IPS-15b (cell line): ENCODE measurements around the gene SRPRA.

Source experiments
- H3K27me3 ChIP-seq: one replicate; pipeline ENCODE4 v1.6.1; 2013; ENCODE audit warnings: low read length; ENCODE audit not compliant: control insufficient read depth, insufficient read depth
- H3K36me3 ChIP-seq: one replicate; pipeline ENCODE4 v1.6.1; 2013; ENCODE audit warnings: low read length; ENCODE audit not compliant: control insufficient read depth, insufficient read depth
- H3K4me1 ChIP-seq: one replicate; pipeline ENCODE4 v1.6.1; 2013; ENCODE audit warnings: mild to moderate bottlenecking, low read length; ENCODE audit not compliant: control insufficient read depth, insufficient read depth
- H3K4me3 ChIP-seq: one replicate; pipeline ENCODE4 v1.5.1; 2013; ENCODE audit warnings: low read depth, low read length
- H3K9ac ChIP-seq: one replicate; pipeline ENCODE4 v1.6.1; 2013; ENCODE audit warnings: low read depth, mild to moderate bottlenecking, low read length
- H3K9me3 ChIP-seq: one replicate; pipeline ENCODE4 v1.6.1; 2013; ENCODE audit warnings: mild to moderate bottlenecking, low read length; ENCODE audit not compliant: control insufficient read depth, insufficient read depth

Gene SRPRA

GRCh38 chr11:126305699-126306098, 37.0 kb upstream of the SRPRA start:
- no peak overlapping the region for H3K4me3 ChIP-seq
- no peaks in the 10 kb centered on the region for H3K36me3 ChIP-seq
- no peak overlapping the region for H3K9ac ChIP-seq
- no peaks in the 10 kb centered on the region for H3K27me3 ChIP-seq
- no peaks in the 10 kb centered on the region for H3K9me3 ChIP-seq
- H3K4me1 ChIP-seq, result no peaks in the 10 kb centered on the region

- Histone ChIP-seq H3K4me3 (peak overlapping the region; percentile 97), H3K9me3 (no peaks in the 10 kb centered on the region), H3K36me3 (no peaks in the 10 kb centered on the region), H3K27me3 (no peaks in the 10 kb centered on the region), H3K9ac (peak overlapping the region; percentile 84), H3K4me1 (no peaks in the 10 kb centered on the region)
Measured at GRCh38 chr11:126304457-126305075, 35.9 kb upstream of the SRPRA start.

GRCh38 chr11:126303623-126304456, 35.1 kb upstream of the SRPRA start, which contains the start of gene DCPS:
DCPS (plus strand) TSS chr11:126304060; CDS start chr11:126304081, 21 bp downstream.
- peak within 1 kb of the TSS; percentile 97 for H3K4me3 ChIP-seq

GRCh38 chr11:126297004-126297403, 28.3 kb upstream of the SRPRA start:
- Histone ChIP-seq H3K9ac (no peak overlapping the region), H3K36me3 (no peaks in the 10 kb centered on the region), H3K4me3 (no peak overlapping the region), H3K27me3 (no peaks in the 10 kb centered on the region), H3K9me3 (no peaks in the 10 kb centered on the region), H3K4me1 (no peaks in the 10 kb centered on the region)

More at GRCh38 chr11:126303623-126304456, 35.1 kb upstream of the SRPRA start, which contains the start of gene DCPS:
- H3K9ac ChIP-seq, result peak within 1 kb of the TSS; percentile 84
- no peaks in the 10 kb centered on the region for H3K4me1 ChIP-seq
- no peaks in the 10 kb centered on the region for H3K27me3 ChIP-seq
- H3K9me3 ChIP-seq, result no peaks in the 10 kb centered on the region
- no peaks in the 10 kb centered on the region for H3K36me3 ChIP-seq

GRCh38 chr11:126293726-126294125, 25.0 kb upstream of the SRPRA start:
- Histone ChIP-seq H3K4me1 (no peaks in the 10 kb centered on the region), H3K4me3 (no peak overlapping the region), H3K9me3 (no peaks in the 10 kb centered on the region), H3K27me3 (no peaks in the 10 kb centered on the region), H3K36me3 (no peaks in the 10 kb centered on the region), H3K9ac (no peak overlapping the region)

- H3K27me3 ChIP-seq, result no peaks in the 10 kb centered on the region
- no peaks in the 10 kb centered on the region for H3K36me3 ChIP-seq
- no peaks in the 10 kb centered on the region for H3K4me1 ChIP-seq
- H3K9me3 ChIP-seq, result no peaks in the 10 kb centered on the region
- no peak overlapping the region for H3K9ac ChIP-seq
- no peak overlapping the region for H3K4me3 ChIP-seq
Measured at GRCh38 chr11:126290887-126291286, 22.2 kb upstream of the SRPRA start.

- Histone ChIP-seq H3K4me1 (peaks cover 2% of the 10 kb centered on the region), H3K27me3 (peaks cover 9% of the 10 kb centered on the region), H3K9me3 (no peaks in the 10 kb centered on the region), H3K36me3 (no peaks in the 10 kb centered on the region), H3K9ac (no peak overlapping the region), H3K4me3 (no peak overlapping the region)
Measured at GRCh38 chr11:126288237-126288636, 19.5 kb upstream of the SRPRA start.

GRCh38 chr11:126284829-126285228, 16.1 kb upstream of the SRPRA start:
- Histone ChIP-seq H3K9me3 (no peaks in the 10 kb centered on the region), H3K27me3 (peaks cover 22% of the 10 kb centered on the region), H3K9ac (no peak overlapping the region), H3K4me1 (peaks cover 5% of the 10 kb centered on the region), H3K36me3 (no peaks in the 10 kb centered on the region), H3K4me3 (no peak overlapping the region)

- H3K27me3 ChIP-seq, result peaks cover 22% of the 10 kb centered on the region
- peak within 1 kb of the TSS; percentile 82 for H3K4me3 ChIP-seq
- H3K36me3 ChIP-seq, result no peaks in the 10 kb centered on the region
- peak within 1 kb of the TSS; percentile 50 for H3K9ac ChIP-seq
- H3K4me1 ChIP-seq, result peaks cover 5% of the 10 kb centered on the region
- no peaks in the 10 kb centered on the region for H3K9me3 ChIP-seq
Measured at GRCh38 chr11:126282736-126283591, 14.3 kb upstream of the SRPRA start, which contains the start of gene TIRAP. TIRAP (plus strand) TSS chr11:126283093; CDS start chr11:126290895, 7,802 bp downstream.

- H3K9ac ChIP-seq, result no peak overlapping the region
- peak overlapping the region; percentile 82 for H3K4me3 ChIP-seq
- H3K9me3 ChIP-seq, result no peaks in the 10 kb centered on the region
- H3K36me3 ChIP-seq, result peaks cover 2% of the 10 kb centered on the region
- H3K4me1 ChIP-seq, result peaks cover 5% of the 10 kb centered on the region
- peaks cover 22% of the 10 kb centered on the region for H3K27me3 ChIP-seq
Measured at GRCh38 chr11:126282361-126282735, 13.7 kb upstream of the SRPRA start.

GRCh38 chr11:126281666-126282175, 13.0 kb upstream of the SRPRA start:
- Histone ChIP-seq H3K36me3 (peaks cover 8% of the 10 kb centered on the region), H3K27me3 (peaks cover 22% of the 10 kb centered on the region), H3K9me3 (no peaks in the 10 kb centered on the region), H3K9ac (no peak overlapping the region), H3K4me3 (peak overlapping the region; percentile 82), H3K4me1 (peaks cover 5% of the 10 kb centered on the region)
